ENCODE results near the gene ERI3.

ERI3 gene

DNA sequence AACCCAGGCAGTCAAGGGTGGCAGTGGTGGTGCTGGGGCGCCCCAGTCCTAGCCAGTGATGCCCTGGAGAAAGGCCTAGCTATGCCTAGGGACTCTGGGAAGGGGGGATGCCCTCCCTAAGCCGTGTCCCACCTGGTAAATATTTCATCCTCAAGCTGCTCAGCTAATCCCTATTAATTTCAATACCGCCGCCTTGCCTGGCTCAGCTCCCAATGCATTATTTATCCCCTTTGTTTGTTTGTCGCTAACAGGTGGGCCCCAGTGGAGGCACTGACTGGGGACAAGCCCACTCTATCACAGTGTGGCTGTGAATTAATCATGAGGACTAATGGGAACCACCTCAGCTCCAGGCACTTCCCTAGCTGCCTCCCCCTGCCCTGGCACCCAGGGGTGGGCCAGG is 119.2 kb downstream of the ERI3 start:
- TF ChIP-seq, protein P1, sequence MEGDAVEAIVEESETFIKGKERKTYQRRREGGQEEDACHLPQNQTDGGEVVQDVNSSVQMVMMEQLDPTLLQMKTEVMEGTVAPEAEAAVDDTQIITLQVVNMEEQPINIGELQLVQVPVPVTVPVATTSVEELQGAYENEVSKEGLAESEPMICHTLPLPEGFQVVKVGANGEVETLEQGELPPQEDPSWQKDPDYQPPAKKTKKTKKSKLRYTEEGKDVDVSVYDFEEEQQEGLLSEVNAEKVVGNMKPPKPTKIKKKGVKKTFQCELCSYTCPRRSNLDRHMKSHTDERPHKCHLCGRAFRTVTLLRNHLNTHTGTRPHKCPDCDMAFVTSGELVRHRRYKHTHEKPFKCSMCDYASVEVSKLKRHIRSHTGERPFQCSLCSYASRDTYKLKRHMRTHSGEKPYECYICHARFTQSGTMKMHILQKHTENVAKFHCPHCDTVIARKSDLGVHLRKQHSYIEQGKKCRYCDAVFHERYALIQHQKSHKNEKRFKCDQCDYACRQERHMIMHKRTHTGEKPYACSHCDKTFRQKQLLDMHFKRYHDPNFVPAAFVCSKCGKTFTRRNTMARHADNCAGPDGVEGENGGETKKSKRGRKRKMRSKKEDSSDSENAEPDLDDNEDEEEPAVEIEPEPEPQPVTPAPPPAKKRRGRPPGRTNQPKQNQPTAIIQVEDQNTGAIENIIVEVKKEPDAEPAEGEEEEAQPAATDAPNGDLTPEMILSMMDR (IDR thresholded peaks at IDR 0.05) = no peak
- Histone ChIP-seq H3K79me2 (no peaks in the 10 kb centered on the region), H3K36me3 (ENCODE audit: control insufficient read depth, insufficient read depth, low read length) (no peaks in the 10 kb centered on the region), H3K4me2 (ENCODE audit: low read length) (no peak overlapping the region), H3K9me3 (ENCODE audit: control insufficient read depth, low read length) (no peaks in the 10 kb centered on the region), H3K27me3 (ENCODE audit: control insufficient read depth, insufficient read depth, low read length) (no peaks in the 10 kb centered on the region), H3K27ac (no peak overlapping the region), H3K4me3 (ENCODE audit: low read depth, low read length) (no peak overlapping the region), H3K4me1 (no peaks in the 10 kb centered on the region), H2AFZ (no peak overlapping the region), H3K9ac (no peak overlapping the region)

DNA sequence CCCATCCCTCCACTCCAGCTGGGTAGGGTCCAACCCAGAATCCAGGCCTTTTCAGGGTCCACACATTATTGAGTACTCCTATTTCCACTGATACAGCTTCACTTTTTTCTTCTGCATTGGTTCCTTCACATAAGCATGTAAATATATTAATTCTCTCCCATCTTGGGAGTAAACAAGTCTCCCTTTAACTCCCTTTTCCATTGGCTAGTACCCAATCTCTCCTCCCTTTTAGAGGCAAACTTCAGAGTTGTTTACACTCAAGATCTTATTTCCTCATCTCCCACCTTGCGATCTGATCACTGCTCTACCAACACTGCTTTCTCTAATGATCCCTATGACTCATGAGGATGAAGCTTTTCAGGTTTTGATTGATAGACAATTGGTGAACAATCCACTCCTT is 121.5 kb downstream of the ERI3 start:
- no peak overlapping the region for H3K9ac ChIP-seq
- H3K27me3 ChIP-seq (ENCODE audit: control insufficient read depth, insufficient read depth, low read length) = no peaks in the 10 kb centered on the region
- no peak overlapping the region for H2AFZ ChIP-seq
- no peak overlapping the region for H3K4me3 ChIP-seq (ENCODE audit: low read depth, low read length)
- H3K79me2 ChIP-seq = no peaks in the 10 kb centered on the region
- no peak overlapping the region for H3K4me2 ChIP-seq (ENCODE audit: low read length)
- H3K9me3 ChIP-seq (ENCODE audit: control insufficient read depth, low read length) = no peaks in the 10 kb centered on the region
- H3K36me3 ChIP-seq (ENCODE audit: control insufficient read depth, insufficient read depth, low read length) = no peaks in the 10 kb centered on the region
- TF ChIP-seq, protein P1 (IDR thresholded peaks at IDR 0.05) = no peak
- no peak overlapping the region for H3K27ac ChIP-seq
- H3K4me1 ChIP-seq = no peaks in the 10 kb centered on the region

DNA sequence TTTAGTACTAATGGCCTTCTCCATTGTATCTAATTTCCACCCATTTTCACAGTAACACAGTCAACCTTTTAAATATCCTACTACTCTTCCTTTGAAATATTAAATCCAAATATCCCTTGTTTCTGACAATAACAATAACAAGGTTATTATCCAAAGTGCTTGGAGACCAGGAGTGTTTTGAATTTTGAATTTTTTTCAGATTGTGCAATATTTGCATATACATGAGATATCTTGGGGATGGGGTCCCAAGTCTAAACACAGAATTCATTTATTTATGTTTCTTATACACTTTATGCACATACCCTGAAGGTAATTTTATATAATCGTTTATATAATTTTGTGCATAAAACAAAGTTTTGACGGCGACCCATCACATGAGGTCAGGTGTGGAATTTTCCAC is 124.3 kb downstream of the ERI3 start:
- Histone ChIP-seq H3K4me2 (ENCODE audit: low read length) (no peak overlapping the region), H3K27me3 (ENCODE audit: control insufficient read depth, insufficient read depth, low read length) (no peaks in the 10 kb centered on the region), H3K27ac (no peak overlapping the region), H3K4me3 (ENCODE audit: low read depth, low read length) (no peak overlapping the region), H3K9ac (no peak overlapping the region), H3K79me2 (no peaks in the 10 kb centered on the region), H3K4me1 (no peaks in the 10 kb centered on the region), H2AFZ (no peak overlapping the region), H3K36me3 (ENCODE audit: control insufficient read depth, insufficient read depth, low read length) (no peaks in the 10 kb centered on the region), H3K9me3 (ENCODE audit: control insufficient read depth, low read length) (no peaks in the 10 kb centered on the region)
- TF ChIP-seq, protein P1 (IDR thresholded peaks at IDR 0.05) = no peak

DNA sequence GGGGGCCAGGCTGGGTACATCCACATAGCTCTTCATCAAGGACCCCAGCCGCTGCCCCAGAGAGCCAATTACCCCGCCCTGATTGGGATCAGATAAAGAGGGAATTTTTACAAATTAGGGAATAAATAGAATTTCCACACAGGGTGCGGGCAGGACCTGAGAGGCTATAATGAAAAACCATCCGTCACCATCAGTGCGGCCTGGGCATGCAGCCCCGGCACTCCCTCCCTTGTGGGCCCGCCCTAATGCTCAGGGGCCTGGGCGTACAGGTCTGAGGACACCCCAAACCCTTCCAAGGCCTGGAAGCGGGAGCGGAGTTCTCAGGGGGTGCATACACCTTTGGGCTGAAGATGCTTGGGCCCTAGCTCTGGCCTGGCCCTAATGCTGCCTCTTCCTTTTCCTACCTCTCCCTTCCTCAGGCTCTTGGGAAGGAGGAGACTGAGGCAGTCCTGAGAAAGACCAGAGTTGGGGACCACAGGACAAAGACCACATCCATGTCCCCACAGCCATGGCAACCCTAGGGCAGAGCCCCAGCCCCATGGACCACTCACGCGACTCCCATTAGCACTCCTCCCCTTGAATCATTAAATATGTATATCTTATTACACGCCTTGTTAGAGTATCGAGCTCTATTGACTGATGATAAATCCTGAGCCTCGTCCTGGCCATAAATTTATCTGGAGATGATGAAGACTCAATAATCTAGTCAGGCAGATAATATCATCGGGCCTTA is 125.5 kb downstream of the ERI3 start:
- Histone ChIP-seq H3K27ac (no peak overlapping the region), H3K79me2 (no peaks in the 10 kb centered on the region), H3K4me1 (no peaks in the 10 kb centered on the region), H3K27me3 (ENCODE audit: control insufficient read depth, insufficient read depth, low read length) (no peaks in the 10 kb centered on the region), H3K36me3 (ENCODE audit: control insufficient read depth, insufficient read depth, low read length) (no peaks in the 10 kb centered on the region), H3K4me3 (ENCODE audit: low read depth, low read length) (no peak overlapping the region), H3K4me2 (ENCODE audit: low read length) (no peak overlapping the region), H3K9me3 (ENCODE audit: control insufficient read depth, low read length) (no peaks in the 10 kb centered on the region), H3K9ac (no peak overlapping the region), H2AFZ (no peak overlapping the region)
- TF ChIP-seq, protein P1 (IDR thresholded peaks at IDR 0.05) = no peak

DNA sequence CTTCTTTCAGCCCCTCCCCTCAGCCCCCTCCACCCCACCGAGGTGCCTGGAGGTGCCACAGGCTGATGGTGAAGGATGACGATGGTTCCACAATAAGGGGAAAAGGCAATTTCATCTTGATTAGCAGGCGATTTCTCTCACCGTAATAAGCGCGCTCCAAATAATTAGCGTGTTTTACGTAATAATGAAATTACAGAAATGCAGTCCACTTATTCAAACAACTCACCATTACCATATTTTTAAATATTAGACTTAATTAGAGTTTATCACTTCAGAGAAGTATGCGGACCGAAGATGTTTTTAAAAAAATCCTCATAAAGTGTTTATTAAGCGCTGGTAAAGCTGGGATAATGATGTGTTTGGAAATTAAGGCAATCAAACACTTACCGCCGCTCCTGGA is 126.8 kb downstream of the ERI3 start:
- no peaks in the 10 kb centered on the region for H3K36me3 ChIP-seq (ENCODE audit: control insufficient read depth, insufficient read depth, low read length)
- H3K27me3 ChIP-seq (ENCODE audit: control insufficient read depth, insufficient read depth, low read length) = no peaks in the 10 kb centered on the region
- no peak overlapping the region for H3K4me2 ChIP-seq (ENCODE audit: low read length)
- no peak overlapping the region for H2AFZ ChIP-seq
- no peak overlapping the region for H3K4me3 ChIP-seq (ENCODE audit: low read depth, low read length)
- no peaks in the 10 kb centered on the region for H3K79me2 ChIP-seq
- H3K9ac ChIP-seq = no peak overlapping the region
- H3K4me1 ChIP-seq = no peaks in the 10 kb centered on the region
- TF ChIP-seq, protein P1 (IDR thresholded peaks at IDR 0.05) = no peak
- no peaks in the 10 kb centered on the region for H3K9me3 ChIP-seq (ENCODE audit: control insufficient read depth, low read length)
- H3K27ac ChIP-seq = no peak overlapping the region

All from parathyroid adenoma (tissue), 2 donors.